Cardiac muscle cell (in vitro differentiated cells and primary cell): Measurements from ENCODE around the gene ZSCAN1. TPM values are rescaled to one million over a fixed set of nuclear protein-coding genes. Genes with fewer than 3 reads are reported as not detected.

Experiments used
- DNase-seq, 2 donors: peaks; one replicate each; pipeline versions ENCODE4 v3.0.0 to v3.0.0-alpha.2; 2010 to 2017; ENCODE audit warnings: low read depth in 1 of 2, low spot score in 1 of 2
- H3K27ac ChIP-seq: fragments of 200-600 bp; sonication (generic); 2 replicates; pipeline ENCODE4 v1.5.1; 2016
- H3K27me3 ChIP-seq: fragments of 200-600 bp; sonication (generic); 2 replicates; pipeline ENCODE4 v1.6.0; 2016; ENCODE audit warnings: control low read depth
- H3K36me3 ChIP-seq: fragments of 200-600 bp; sonication (generic); 2 replicates; pipeline ENCODE4 v1.5.1; 2016; ENCODE audit warnings: control low read depth
- H3K4me1 ChIP-seq: fragments of 200-600 bp; sonication (generic); 2 replicates; pipeline ENCODE4 v1.8.1; 2017; ENCODE audit warnings: low read depth, mild to moderate bottlenecking, mixed run types
- H3K4me3 ChIP-seq: fragments of 200-600 bp; sonication (generic); 2 replicates; pipeline ENCODE4 v1.5.1; 2016; ENCODE audit warnings: mild to moderate bottlenecking
- H3K9me3 ChIP-seq: fragments of 200-600 bp; sonication (generic); 2 replicates; pipeline ENCODE4 v1.5.1; 2017; ENCODE audit warnings: low read depth, mild to moderate bottlenecking, control low read depth
- CTCF ChIP-seq: IDR thresholded peaks from 2 replicates; pipeline ENCODE4 v1.5.1; 2012; ENCODE audit warnings: low read depth, mild to moderate bottlenecking, low read length
- polyA plus RNA-seq: library from polyadenylated mRNA; unstranded; fragments of >200 nt; fragmentation: Nextera tagmentation; extraction: Ambion mirVana; gene quantifications from 2 replicates; pipeline ENCODE4 v1.2.1, GENCODE V29; 2016
- total RNA-seq: library from RNA; depleted of rRNA; stranded (reverse); fragments of >200 nt; gene quantifications from 2 replicates; pipeline ENCODE4 v1.2.3, GENCODE V29; 2016

ZSCAN1 gene
- total and polyA plus RNA-seq, 2 experiments from 2014 or later = 24.6 to 31.9 TPM

DNA sequence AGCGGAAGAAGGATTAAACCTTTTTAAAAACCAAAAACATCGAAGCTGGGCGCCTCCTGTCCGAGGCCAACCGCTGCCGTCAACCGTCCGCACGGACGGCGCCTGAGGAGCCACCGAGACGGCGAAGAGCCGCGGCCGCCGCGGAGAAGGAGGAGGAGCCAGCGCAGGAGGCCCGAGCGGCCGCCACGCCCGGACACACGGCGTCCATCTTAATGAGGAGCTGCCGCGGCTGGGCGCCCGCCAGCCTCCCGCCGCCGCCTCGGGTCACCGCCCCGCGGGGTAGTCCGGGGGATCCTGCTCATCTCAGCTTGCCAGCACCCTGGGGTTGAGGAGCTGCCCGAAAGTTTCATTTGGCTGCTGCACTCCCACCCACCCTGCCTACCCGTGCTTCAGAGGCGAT, 10.6 kb downstream of the ZSCAN1 start:
- no peaks in the 10 kb centered on the region for H3K4me1 ChIP-seq
- no peaks in the 10 kb centered on the region for H3K27me3 ChIP-seq
- no peak overlapping the region for H3K4me3 ChIP-seq
- no peaks in the 10 kb centered on the region for H3K9me3 ChIP-seq
- no peak for TF ChIP-seq CTCF
- H3K36me3 ChIP-seq = no peaks in the 10 kb centered on the region
- DNase-seq = no peak
- no peak overlapping the region for H3K27ac ChIP-seq

- no peak for DNase-seq
- Histone ChIP-seq H3K4me3 (no peak overlapping the region), H3K27ac (no peak overlapping the region), H3K27me3 (no peaks in the 10 kb centered on the region), H3K4me1 (no peaks in the 10 kb centered on the region), H3K9me3 (no peaks in the 10 kb centered on the region), H3K36me3 (no peaks in the 10 kb centered on the region)
- no peak for TF ChIP-seq CTCF
Measured at GRCh38 chr19:58044886-58045285, 11.1 kb downstream of the ZSCAN1 start.

DNA sequence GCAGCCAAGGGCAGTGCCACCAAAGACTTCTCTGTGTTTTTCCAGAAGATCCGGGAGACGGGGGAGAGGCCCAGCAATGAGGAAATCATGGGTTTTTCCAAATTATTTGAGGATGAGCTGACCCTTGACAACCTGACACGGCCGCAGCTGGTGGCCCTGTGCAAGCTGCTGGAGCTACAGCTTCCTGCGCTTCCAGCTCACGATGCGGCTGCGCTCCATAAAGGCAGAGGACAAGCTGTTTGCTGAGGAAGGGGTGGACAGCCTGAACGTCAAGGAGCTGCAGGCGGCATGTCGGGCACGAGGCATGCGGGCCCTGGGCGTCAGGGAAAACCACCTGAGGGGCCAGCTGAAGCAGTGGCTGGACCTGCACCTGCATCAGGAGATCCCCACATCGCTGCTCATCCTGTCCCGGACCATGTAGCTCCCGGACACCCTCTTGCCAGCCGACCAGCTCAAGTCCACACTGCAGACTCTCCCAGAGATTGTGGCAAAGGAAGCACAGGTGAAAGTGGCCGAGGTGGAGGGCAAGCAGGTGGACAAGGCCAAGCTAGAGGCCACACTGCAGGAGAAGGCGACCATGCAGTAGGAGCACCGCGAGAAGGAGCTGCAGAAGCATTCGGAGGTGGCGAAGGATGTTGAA, 11.7 kb downstream of the ZSCAN1 start:
- no peaks in the 10 kb centered on the region for H3K27me3 ChIP-seq
- no peak overlapping the region for H3K4me3 ChIP-seq
- no peaks in the 10 kb centered on the region for H3K36me3 ChIP-seq
- no peak for DNase-seq
- H3K27ac ChIP-seq = no peak overlapping the region
- no peaks in the 10 kb centered on the region for H3K4me1 ChIP-seq
- no peak for TF ChIP-seq CTCF
- no peaks in the 10 kb centered on the region for H3K9me3 ChIP-seq

- no peak for DNase-seq
- H3K27ac ChIP-seq = no peak overlapping the region
- no peaks in the 10 kb centered on the region for H3K27me3 ChIP-seq
- H3K9me3 ChIP-seq = no peaks in the 10 kb centered on the region
- H3K4me1 ChIP-seq = no peaks in the 10 kb centered on the region
- TF ChIP-seq CTCF = no peak
- no peaks in the 10 kb centered on the region for H3K36me3 ChIP-seq
- H3K4me3 ChIP-seq = no peak overlapping the region
Measured at GRCh38 chr19:58046856-58047255, 13.0 kb downstream of the ZSCAN1 start.

DNA sequence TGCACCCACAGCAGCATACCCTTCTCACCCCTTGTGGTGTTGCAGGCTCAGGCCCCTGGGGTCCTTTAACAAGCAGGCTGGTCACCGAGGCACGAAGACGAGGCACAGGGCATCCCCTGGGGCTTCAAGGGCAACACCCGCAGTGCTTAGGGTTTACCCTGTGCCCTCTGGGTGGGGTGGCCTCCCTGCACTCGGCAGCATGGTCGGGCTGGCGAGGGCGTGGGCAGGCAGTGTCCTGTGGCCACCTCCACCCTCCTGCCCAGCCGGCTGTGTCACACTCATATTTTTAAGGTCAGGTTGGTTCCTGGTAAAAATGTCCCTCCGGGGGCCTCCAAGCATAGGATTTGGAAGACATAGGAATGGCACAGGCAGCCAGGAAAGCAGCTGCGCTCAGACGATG, 13.8 kb downstream of the ZSCAN1 start:
- H3K9me3 ChIP-seq = no peaks in the 10 kb centered on the region
- H3K4me1 ChIP-seq = no peaks in the 10 kb centered on the region
- H3K36me3 ChIP-seq = no peaks in the 10 kb centered on the region
- no peak overlapping the region for H3K4me3 ChIP-seq
- H3K27me3 ChIP-seq = no peaks in the 10 kb centered on the region
- no peak for TF ChIP-seq CTCF
- DNase-seq = no peak
- H3K27ac ChIP-seq = no peak overlapping the region

- DNase-seq = no peak
- Histone ChIP-seq H3K4me1 (no peaks in the 10 kb centered on the region), H3K9me3 (no peaks in the 10 kb centered on the region), H3K27me3 (no peaks in the 10 kb centered on the region), H3K36me3 (no peaks in the 10 kb centered on the region), H3K27ac (no peak overlapping the region), H3K4me3 (no peak overlapping the region)
- TF ChIP-seq CTCF = no peak
Measured at GRCh38 chr19:58052256-58052655, 18.4 kb downstream of the ZSCAN1 start.
